H1 (cell line): ENCODE measurements around the gene CHP2. TPM values are rescaled to one million over a fixed set of nuclear protein-coding genes. Genes with fewer than 3 reads are reported as not detected.

ENCODE experiments used
- ASH2L ChIP-seq: fragments of 200-600, 300-600 bp; sonication (generic); IDR thresholded peaks from one replicate; pipeline ENCODE4 v1.7.1; 2017; ENCODE audit warnings: low read length
- BCL11A ChIP-seq, 2 experiments: IDR thresholded peaks; one replicate each; pipeline ENCODE4 v1.6.1; 2011; ENCODE audit warnings: low read depth in 2 of 2, low read length in 2 of 2, mild to moderate bottlenecking in 2 of 2
- CBX8 ChIP-seq: fragments of 300-800, 300-1000 bp; sonication (generic); IDR thresholded peaks from 2 replicates; pipeline ENCODE4 v1.7.1; 2016; ENCODE audit warnings: low read depth, low read length, borderline replicate concordance
- CHD1 ChIP-seq: IDR thresholded peaks from 2 replicates; pipeline ENCODE4 v1.6.1; 2012; ENCODE audit warnings: low read depth, low read length, improper control_type of control experiment
- CTBP2 ChIP-seq: IDR thresholded peaks from 2 replicates; pipeline ENCODE4 v1.7.0; 2011; ENCODE audit warnings: borderline replicate concordance, mild to moderate bottlenecking, moderate library complexity, mixed read lengths, low read length; ENCODE audit not compliant: insufficient read depth, insufficient read length
- EGR1 ChIP-seq: IDR thresholded peaks from 2 replicates; pipeline ENCODE4 v1.6.1; 2011; ENCODE audit warnings: low read depth, low read length, borderline replicate concordance
- EZH2 ChIP-seq: fragments of 200-600 bp; sonication (generic); IDR thresholded peaks from 2 replicates; pipeline ENCODE4 v1.7.1; 2012; ENCODE audit warnings: low read depth, mild to moderate bottlenecking, moderate library complexity, low read length, inconsistent platforms; ENCODE audit not compliant: severe bottlenecking
- GTF2F1 ChIP-seq: IDR thresholded peaks from 2 replicates; pipeline ENCODE4 v1.6.1; 2012; ENCODE audit warnings: low read depth, low read length, improper control_type of control experiment, borderline replicate concordance
- HDAC6 ChIP-seq: IDR thresholded peaks from one replicate; pipeline ENCODE4 v1.7.1; 2012; ENCODE audit warnings: low read depth, mild to moderate bottlenecking, inconsistent platforms, low read length, moderate library complexity
- JUN ChIP-seq: IDR thresholded peaks from 2 replicates; pipeline ENCODE4 v1.6.1; 2011; ENCODE audit warnings: low read depth, mild to moderate bottlenecking, improper control_type of control experiment, low read length
- JUND ChIP-seq: IDR thresholded peaks from 2 replicates; pipeline ENCODE4 v1.6.1; 2011; ENCODE audit warnings: mild to moderate bottlenecking, improper control_type of control experiment, low read length
- KDM1A ChIP-seq: fragments of 200-600, 300-600 bp; sonication (generic); IDR thresholded peaks from 2 replicates; pipeline ENCODE4 v1.7.1; 2016; ENCODE audit warnings: mild to moderate bottlenecking, low read length, borderline replicate concordance
- KDM4A ChIP-seq: IDR thresholded peaks from one replicate; pipeline ENCODE4 v1.7.1; 2012; ENCODE audit warnings: low read depth, mild to moderate bottlenecking, moderate library complexity, low read length, inconsistent platforms; ENCODE audit not compliant: severe bottlenecking
- RBBP5 ChIP-seq: IDR thresholded peaks from 2 replicates; pipeline ENCODE4 v1.7.1; 2012; ENCODE audit warnings: low read depth, mild to moderate bottlenecking, inconsistent platforms, low read length, moderate library complexity, borderline replicate concordance
- TAF7 ChIP-seq: optimal IDR thresholded peaks from 2 replicates; pipeline ENCODE3; 2011; ENCODE audit warnings: low read depth, mild to moderate bottlenecking, inconsistent platforms, low read length, moderate library complexity, borderline replicate concordance
- TBP ChIP-seq: IDR thresholded peaks from 2 replicates; pipeline ENCODE4 v1.6.1; 2011; ENCODE audit warnings: low read depth, low read length, improper control_type of control experiment
- YY1 ChIP-seq: IDR thresholded peaks from 2 replicates; pipeline ENCODE4 v1.6.1; 2011; ENCODE audit warnings: low read depth, mild to moderate bottlenecking, low read length
- ZNF274 ChIP-seq: IDR thresholded peaks from 2 replicates; pipeline ENCODE4 v1.7.0; 2012; ENCODE audit warnings: low read length, borderline replicate concordance; ENCODE audit errors: extremely low read depth
- polyA plus RNA-seq, 7 experiments: library from polyadenylated mRNA; depleted of rRNA in 3 of 7; stranded (reverse) in 5 of 7; unstranded in 2 of 7; fragments of >200 nt in 5 of 7; fragments of 200-250 nt in 2 of 7; gene quantifications; 1 replicate in 5 of 7; 2 replicates in 1 of 7; 4 replicates in 1 of 7; pipeline versions ENCODE4 v1.2.1 to v1.2.3, GENCODE V29; 2011 to 2013; ENCODE audit warnings: missing spikeins in 2 of 7, mixed read lengths in 2 of 7
- total RNA-seq: library from RNA; stranded (reverse); fragmentation: NEBNext Ultra II Directional; extraction: Animal tissue kit (Norgen Biotek cat#: 25700); gene quantifications from 2 replicates; pipeline ENCODE4 v1.2.1, GENCODE V29; 2021
- TF ChIP-seq, protein P1 (sequence below): IDR thresholded peaks from 2 replicates; pipeline ENCODE4 v1.6.1; 2012; ENCODE audit warnings: low read length, inconsistent platforms
- TF ChIP-seq, protein P2 (sequence below), 3 experiments: IDR thresholded peaks; 1 replicate in 2 of 3; 2 replicates in 1 of 3; pipeline versions ENCODE4 v1.5.1 to v1.6.1; 2011; ENCODE audit warnings: low read length in 3 of 3, mild to moderate bottlenecking in 3 of 3, inconsistent platforms in 2 of 3, low read depth in 1 of 3, moderate library complexity in 1 of 3; ENCODE audit not compliant: insufficient read depth in 1 of 3; ENCODE audit errors: control extremely low read depth in 1 of 3
- TF ChIP-seq, protein P3 (sequence below): IDR thresholded peaks from 2 replicates; pipeline ENCODE4 v1.6.1; 2011; ENCODE audit warnings: low read depth, mild to moderate bottlenecking, low read length; ENCODE audit not compliant: insufficient read depth

The CHP2 gene
- total and polyA plus RNA-seq, 2 of the 8 experiments (the other 6 are each of a cell fraction or from before 2014, with no cell fraction given) = 1.3 to 1.6 TPM

DNA sequence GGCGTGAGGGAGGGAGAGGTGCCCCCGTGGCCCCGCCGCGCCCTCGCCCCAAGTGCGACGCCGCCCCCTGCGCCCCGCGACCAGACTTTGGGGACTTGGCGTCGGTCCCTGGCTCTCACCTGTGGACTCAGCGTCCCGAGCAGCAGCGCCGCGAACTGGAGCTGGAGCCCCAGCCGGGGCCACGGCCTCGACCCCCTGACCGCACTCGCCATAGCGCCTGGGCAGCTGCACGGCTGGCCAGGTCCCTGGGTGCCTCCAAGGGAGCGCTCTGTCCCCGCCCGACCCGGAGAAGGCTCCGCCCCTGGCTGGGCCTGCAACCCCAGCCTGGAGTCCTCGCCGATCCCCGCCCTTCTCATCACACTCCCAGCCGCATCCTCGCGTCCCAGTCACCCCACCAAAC lies 41.9 kb upstream of the CHP2 start, which contains the start of gene ERN2 (continued):
- TF ChIP-seq EGR1 (no peak), RBBP5 (no peak), TAF7 (no peak), KDM4A (peak; percentile 92), TBP (no peak), ZNF274 (no peak), CBX8 (no peak), ASH2L (no peak), KDM1A (no peak; the same call in 1 of the 2 replicates), EZH2 (peak; percentile 34), CTBP2 (no peak), BCL11A (IDR thresholded peaks at IDR 0.05; ENCODE audit: low read depth in 2 of 2, low read length in 2 of 2) (no peak), GTF2F1 (no peak), YY1 (no peak), JUN (no peak), CHD1 (no peak), JUND (no peak), HDAC6 (no peak)
- TF ChIP-seq, protein P1, sequence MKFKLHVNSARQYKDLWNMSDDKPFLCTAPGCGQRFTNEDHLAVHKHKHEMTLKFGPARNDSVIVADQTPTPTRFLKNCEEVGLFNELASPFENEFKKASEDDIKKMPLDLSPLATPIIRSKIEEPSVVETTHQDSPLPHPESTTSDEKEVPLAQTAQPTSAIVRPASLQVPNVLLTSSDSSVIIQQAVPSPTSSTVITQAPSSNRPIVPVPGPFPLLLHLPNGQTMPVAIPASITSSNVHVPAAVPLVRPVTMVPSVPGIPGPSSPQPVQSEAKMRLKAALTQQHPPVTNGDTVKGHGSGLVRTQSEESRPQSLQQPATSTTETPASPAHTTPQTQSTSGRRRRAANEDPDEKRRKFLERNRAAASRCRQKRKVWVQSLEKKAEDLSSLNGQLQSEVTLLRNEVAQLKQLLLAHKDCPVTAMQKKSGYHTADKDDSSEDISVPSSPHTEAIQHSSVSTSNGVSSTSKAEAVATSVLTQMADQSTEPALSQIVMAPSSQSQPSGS = no peak
- TF ChIP-seq, protein P2, sequence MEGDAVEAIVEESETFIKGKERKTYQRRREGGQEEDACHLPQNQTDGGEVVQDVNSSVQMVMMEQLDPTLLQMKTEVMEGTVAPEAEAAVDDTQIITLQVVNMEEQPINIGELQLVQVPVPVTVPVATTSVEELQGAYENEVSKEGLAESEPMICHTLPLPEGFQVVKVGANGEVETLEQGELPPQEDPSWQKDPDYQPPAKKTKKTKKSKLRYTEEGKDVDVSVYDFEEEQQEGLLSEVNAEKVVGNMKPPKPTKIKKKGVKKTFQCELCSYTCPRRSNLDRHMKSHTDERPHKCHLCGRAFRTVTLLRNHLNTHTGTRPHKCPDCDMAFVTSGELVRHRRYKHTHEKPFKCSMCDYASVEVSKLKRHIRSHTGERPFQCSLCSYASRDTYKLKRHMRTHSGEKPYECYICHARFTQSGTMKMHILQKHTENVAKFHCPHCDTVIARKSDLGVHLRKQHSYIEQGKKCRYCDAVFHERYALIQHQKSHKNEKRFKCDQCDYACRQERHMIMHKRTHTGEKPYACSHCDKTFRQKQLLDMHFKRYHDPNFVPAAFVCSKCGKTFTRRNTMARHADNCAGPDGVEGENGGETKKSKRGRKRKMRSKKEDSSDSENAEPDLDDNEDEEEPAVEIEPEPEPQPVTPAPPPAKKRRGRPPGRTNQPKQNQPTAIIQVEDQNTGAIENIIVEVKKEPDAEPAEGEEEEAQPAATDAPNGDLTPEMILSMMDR (IDR thresholded peaks at IDR 0.05; ENCODE audit: control extremely low read depth in 1 of 3, insufficient read depth in 1 of 3, low read depth in 1 of 3, low read length in 3 of 3) = no peak
- TF ChIP-seq, protein P3, sequence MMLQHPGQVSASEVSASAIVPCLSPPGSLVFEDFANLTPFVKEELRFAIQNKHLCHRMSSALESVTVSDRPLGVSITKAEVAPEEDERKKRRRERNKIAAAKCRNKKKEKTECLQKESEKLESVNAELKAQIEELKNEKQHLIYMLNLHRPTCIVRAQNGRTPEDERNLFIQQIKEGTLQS = no peak
- TF ChIP-seq, all 59 proteins: peak for 4
